GM19238 (cell line): ENCODE results near the gene UBL7.

Experiments
- DNase-seq: peaks from one replicate; pipeline ENCODE4 v3.0.0; 2011; ENCODE audit warnings: low spot score; ENCODE audit not compliant: insufficient read length

The UBL7 gene

GRCh38 chr15:74441248-74441941 is 19.6 kb downstream of the UBL7 start:
- no peak for DNase-seq

GRCh38 chr15:74438721-74439316 is 22.1 kb downstream of the UBL7 start:
- DNase-seq: peak; percentile 79

- no peak for DNase-seq
Observed at GRCh38 chr15:74438206-74438605, 22.8 kb downstream of the UBL7 start.

- no peak for DNase-seq
Observed at GRCh38 chr15:74434263-74435136, 26.5 kb downstream of the UBL7 start.

GRCh38 chr15:74433592-74434262 is 27.2 kb downstream of the UBL7 start, which contains the start of gene SEMA7A:
SEMA7A (minus strand) TSS chr15:74433958; CDS start chr15:74433918, 40 bp downstream.
- DNase-seq: peak; percentile 96

- DNase-seq: no peak
Observed at GRCh38 chr15:74432968-74433591, 27.9 kb downstream of the UBL7 start.

GRCh38 chr15:74432271-74432967 is 28.5 kb downstream of the UBL7 start:
- no peak for DNase-seq

GRCh38 chr15:74431645-74432044 is 29.3 kb downstream of the UBL7 start:
- DNase-seq: no peak

- DNase-seq: no peak
Observed at GRCh38 chr15:74431116-74431515, 29.8 kb downstream of the UBL7 start.

- DNase-seq: no peak
Observed at GRCh38 chr15:74430510-74430951, 30.4 kb downstream of the UBL7 start.

- DNase-seq: no peak
Observed at GRCh38 chr15:74429781-74430400, 31.1 kb downstream of the UBL7 start.

- DNase-seq: no peak
Observed at GRCh38 chr15:74428970-74429780, 31.8 kb downstream of the UBL7 start.

GRCh38 chr15:74428442-74428787 is 32.5 kb downstream of the UBL7 start:
- peak; percentile 51 for DNase-seq

GRCh38 chr15:74427607-74428441 is 33.1 kb downstream of the UBL7 start:
- DNase-seq: no peak

- DNase-seq: no peak
Observed at GRCh38 chr15:74426404-74427281, 34.3 kb downstream of the UBL7 start.

- DNase-seq: no peak
Observed at GRCh38 chr15:74425630-74426029, 35.3 kb downstream of the UBL7 start.

- DNase-seq: no peak
Observed at GRCh38 chr15:74424901-74425528, 35.9 kb downstream of the UBL7 start.
